Fibroblast of lung (primary cell): ENCODE measurements around the gene FSIP2. TPM values are rescaled to one million over a fixed set of nuclear protein-coding genes. Genes with fewer than 3 reads are reported as not detected.

ENCODE experiments used
- DNase-seq, 2 donors: peaks; one replicate each; pipeline versions ENCODE4 v3.0.0 to v3.0.0-alpha.2; 2010; ENCODE audit warnings: low read depth in 2 of 2
- H2AFZ ChIP-seq: 2 replicates; pipeline ENCODE4 v1.5.1; 2012; ENCODE audit warnings: low read length, control low read depth, inconsistent platforms
- H3K27ac ChIP-seq: 2 replicates; pipeline ENCODE4 v1.5.1; 2011; ENCODE audit warnings: low read length, control low read depth; ENCODE audit not compliant: insufficient read depth
- H3K27me3 ChIP-seq: 2 replicates; pipeline ENCODE4 v1.5.1; 2011; ENCODE audit warnings: mild to moderate bottlenecking, low read length; ENCODE audit not compliant: control insufficient read depth, insufficient read depth
- H3K36me3 ChIP-seq: 2 replicates; pipeline ENCODE4 v1.5.1; 2011; ENCODE audit warnings: low read length; ENCODE audit not compliant: control insufficient read depth, insufficient read depth
- H3K4me1 ChIP-seq: 2 replicates; pipeline ENCODE4 v1.5.1; 2011; ENCODE audit warnings: low read length; ENCODE audit not compliant: control insufficient read depth, insufficient read depth; ENCODE audit errors: extremely low read depth
- H3K4me2 ChIP-seq: 2 replicates; pipeline ENCODE4 v1.5.1; 2011; ENCODE audit warnings: low read length, control low read depth; ENCODE audit not compliant: insufficient read depth; ENCODE audit errors: extremely low read depth
- H3K4me3 ChIP-seq, 4 experiments: fragments of 200-600 bp in 1 of 4; sonication (generic) in 1 of 4; replicated peaks in 1 of 4; 2 replicates each; pipeline ENCODE4 v1.5.1; 2011 to 2016; ENCODE audit warnings: low read length in 4 of 4, low read depth in 3 of 4, mild to moderate bottlenecking in 3 of 4, control low read depth in 2 of 4, inconsistent platforms in 1 of 4, mixed read lengths in 1 of 4; ENCODE audit not compliant: insufficient read depth in 1 of 4; ENCODE audit errors: control extremely low read depth in 1 of 4
- H3K79me2 ChIP-seq: 2 replicates; pipeline ENCODE4 v1.5.1; 2012; ENCODE audit warnings: mild to moderate bottlenecking, low read length, inconsistent platforms; ENCODE audit not compliant: control insufficient read depth, insufficient read depth
- H3K9ac ChIP-seq: 2 replicates; pipeline ENCODE4 v1.5.1; 2011; ENCODE audit warnings: mild to moderate bottlenecking, low read length, control low read depth; ENCODE audit not compliant: insufficient read depth
- H3K9me3 ChIP-seq: 2 replicates; pipeline ENCODE4 v1.5.1; 2012; ENCODE audit warnings: low read depth, low read length; ENCODE audit not compliant: control insufficient read depth, insufficient read depth
- H4K20me1 ChIP-seq: 2 replicates; pipeline ENCODE4 v1.5.1; 2011; ENCODE audit warnings: low read length; ENCODE audit not compliant: control insufficient read depth, insufficient read depth; ENCODE audit errors: extremely low read depth
- CTCF ChIP-seq, 2 donors: IDR thresholded peaks in 1 of 2; conservative IDR thresholded peaks in 1 of 2; 1 replicate in 1 of 2; 2 replicates in 1 of 2; pipeline ENCODE4 v1.5.1; 2011 to 2012; ENCODE audit warnings: low read length in 2 of 2, control low read depth in 1 of 2, inconsistent platforms in 1 of 2, low read depth in 1 of 2, mild to moderate bottlenecking in 1 of 2
- EZH2 ChIP-seq: IDR thresholded peaks from 2 replicates; pipeline ENCODE4 v1.5.1; 2012; ENCODE audit warnings: low read length, control low read depth, mild to moderate bottlenecking; ENCODE audit errors: missing control alignments
- polyA plus RNA-seq, 2 donors: library from polyadenylated mRNA; depleted of rRNA in 1 of 2; stranded (reverse) in 1 of 2; unstranded in 1 of 2; fragments of >200 nt; gene quantifications; 2 replicates each; pipeline ENCODE4 v1.2.1, GENCODE V29; 2011 to 2012; ENCODE audit warnings: missing spikeins in 1 of 2
- total RNA-seq: library from RNA; depleted of rRNA; stranded (reverse); fragments of >200 nt; gene quantifications from 2 replicates; pipeline ENCODE4 v1.2.1, GENCODE V29; 2014

Gene FSIP2
- total and polyA plus RNA-seq, 2 donors (not counting 1 experiment from before 2014, with no cell fraction given), result under 0.01 to 1.7 TPM

- Histone ChIP-seq H3K4me2 (no peak overlapping the region), H3K36me3 (no peaks in the 10 kb centered on the region), H3K27ac (no peak overlapping the region), H3K4me3 (no peak overlapping the region), H3K4me1 (no peaks in the 10 kb centered on the region), H3K9me3 (no peaks in the 10 kb centered on the region), H4K20me1 (no peaks in the 10 kb centered on the region), H3K79me2 (no peaks in the 10 kb centered on the region), H3K27me3 (no peaks in the 10 kb centered on the region), H2AFZ (no peak overlapping the region), H3K9ac (no peak overlapping the region)
- TF ChIP-seq EZH2, result no peak
- TF ChIP-seq CTCF (conservative IDR thresholded peaks at IDR 0.05 in 1 of 2, IDR thresholded peaks at IDR 0.05 in 1 of 2; ENCODE audit: low read depth in 1 of 2, low read length in 2 of 2), result no peak
- no peak for DNase-seq
Observed at GRCh38 chr2:185828326-185828725, 89.7 kb downstream of the FSIP2 start.

- H3K36me3 ChIP-seq, result no peaks in the 10 kb centered on the region
- no peak overlapping the region for H3K27ac ChIP-seq
- TF ChIP-seq EZH2 (no peak), CTCF (conservative IDR thresholded peaks at IDR 0.05 in 1 of 2, IDR thresholded peaks at IDR 0.05 in 1 of 2; ENCODE audit: low read depth in 1 of 2, low read length in 2 of 2) (no peak)
- H3K4me1 ChIP-seq, result no peaks in the 10 kb centered on the region
- DNase-seq, result peak in 1 of 2 donors; percentile 19
- H3K4me2 ChIP-seq, result no peak overlapping the region
- no peaks in the 10 kb centered on the region for H3K27me3 ChIP-seq
- H3K9me3 ChIP-seq, result no peaks in the 10 kb centered on the region
- no peak overlapping the region for H3K9ac ChIP-seq
- H3K4me3 ChIP-seq, result no peak overlapping the region
- H2AFZ ChIP-seq, result no peak overlapping the region
- no peaks in the 10 kb centered on the region for H4K20me1 ChIP-seq
- H3K79me2 ChIP-seq, result no peaks in the 10 kb centered on the region
Observed at GRCh38 chr2:185833864-185834263, 95.3 kb downstream of the FSIP2 start.

DNA sequence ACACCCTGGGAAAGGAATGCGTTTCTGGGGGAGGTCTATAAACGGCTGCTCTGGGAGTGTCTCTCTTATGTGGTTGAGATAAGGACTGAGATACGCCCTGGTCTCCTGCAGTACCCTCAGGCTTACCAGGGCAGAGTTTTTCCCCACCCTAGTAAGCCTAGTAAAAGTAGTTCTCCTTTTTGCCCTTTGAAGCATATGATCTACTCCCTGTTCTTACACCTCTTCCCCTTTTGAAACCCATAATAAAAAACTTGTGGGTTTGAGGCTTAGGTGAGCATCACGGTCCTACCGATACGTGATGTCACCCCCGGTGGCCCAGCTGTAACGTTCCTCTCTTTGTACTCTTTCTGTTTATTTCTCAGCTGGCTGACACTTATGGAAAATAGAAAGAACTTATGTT, 97.4 kb downstream of the FSIP2 start:
- Histone ChIP-seq H3K4me3 (no peak overlapping the region), H4K20me1 (no peaks in the 10 kb centered on the region), H3K9ac (no peak overlapping the region), H3K79me2 (no peaks in the 10 kb centered on the region), H3K27me3 (no peaks in the 10 kb centered on the region), H3K4me2 (no peak overlapping the region), H3K27ac (no peak overlapping the region), H3K9me3 (no peaks in the 10 kb centered on the region), H3K36me3 (no peaks in the 10 kb centered on the region), H3K4me1 (no peaks in the 10 kb centered on the region), H2AFZ (no peak overlapping the region)
- DNase-seq, result no peak
- TF ChIP-seq EZH2 (no peak), CTCF (conservative IDR thresholded peaks at IDR 0.05 in 1 of 2, IDR thresholded peaks at IDR 0.05 in 1 of 2; ENCODE audit: low read depth in 1 of 2, low read length in 2 of 2) (no peak)
